Measurements from ENCODE around the gene NKAPL. TPM values are rescaled to one million over a fixed set of nuclear protein-coding genes. Genes with fewer than 3 reads are reported as not detected.

The NKAPL gene
- total and polyA plus RNA-seq, 12 donors: 0.37 to 3.4 (median 1.4) TPM; not detected in 1

GRCh38 chr6:28257042-28257441 lies 2.1 kb upstream of the NKAPL start:
- peaks cover 0 to 12% (median 0%) of the 10 kb centered on the region in 3 donors for H3K9me3 ChIP-seq (replicated peaks in 1 of 3)
- WGBS, 4 donors: 0% methylated on average over 1 of the region's 1 CpG; no CpG with 5 or more reads in 2 of the 4 donors
- H3K36me3 ChIP-seq (replicated peaks in 1 of 2): no peaks in the 10 kb centered on the region
- no peak overlapping the region for H3K4me3 ChIP-seq
- no peaks in the 10 kb centered on the region for H3K27me3 ChIP-seq
- no peak for DNase-seq
- intact Hi-C loops (cut with DNase I): loop anchor here in 1 of 2 donors (10.0 kb wide), 1 partner anchor 98 kb away; no protein-coding TSS in a partner anchor
- TF ChIP-seq, protein P1, sequence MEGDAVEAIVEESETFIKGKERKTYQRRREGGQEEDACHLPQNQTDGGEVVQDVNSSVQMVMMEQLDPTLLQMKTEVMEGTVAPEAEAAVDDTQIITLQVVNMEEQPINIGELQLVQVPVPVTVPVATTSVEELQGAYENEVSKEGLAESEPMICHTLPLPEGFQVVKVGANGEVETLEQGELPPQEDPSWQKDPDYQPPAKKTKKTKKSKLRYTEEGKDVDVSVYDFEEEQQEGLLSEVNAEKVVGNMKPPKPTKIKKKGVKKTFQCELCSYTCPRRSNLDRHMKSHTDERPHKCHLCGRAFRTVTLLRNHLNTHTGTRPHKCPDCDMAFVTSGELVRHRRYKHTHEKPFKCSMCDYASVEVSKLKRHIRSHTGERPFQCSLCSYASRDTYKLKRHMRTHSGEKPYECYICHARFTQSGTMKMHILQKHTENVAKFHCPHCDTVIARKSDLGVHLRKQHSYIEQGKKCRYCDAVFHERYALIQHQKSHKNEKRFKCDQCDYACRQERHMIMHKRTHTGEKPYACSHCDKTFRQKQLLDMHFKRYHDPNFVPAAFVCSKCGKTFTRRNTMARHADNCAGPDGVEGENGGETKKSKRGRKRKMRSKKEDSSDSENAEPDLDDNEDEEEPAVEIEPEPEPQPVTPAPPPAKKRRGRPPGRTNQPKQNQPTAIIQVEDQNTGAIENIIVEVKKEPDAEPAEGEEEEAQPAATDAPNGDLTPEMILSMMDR (IDR thresholded peaks at IDR 0.05): no peak
- no peak for TF ChIP-seq POLR2A (IDR thresholded peaks at IDR 0.05)
- H3K4me1 ChIP-seq (replicated peaks in 1 of 2): peaks cover 8 to 15% of the 10 kb centered on the region in 2 donors
- no peak overlapping the region for H3K27ac ChIP-seq

DNA sequence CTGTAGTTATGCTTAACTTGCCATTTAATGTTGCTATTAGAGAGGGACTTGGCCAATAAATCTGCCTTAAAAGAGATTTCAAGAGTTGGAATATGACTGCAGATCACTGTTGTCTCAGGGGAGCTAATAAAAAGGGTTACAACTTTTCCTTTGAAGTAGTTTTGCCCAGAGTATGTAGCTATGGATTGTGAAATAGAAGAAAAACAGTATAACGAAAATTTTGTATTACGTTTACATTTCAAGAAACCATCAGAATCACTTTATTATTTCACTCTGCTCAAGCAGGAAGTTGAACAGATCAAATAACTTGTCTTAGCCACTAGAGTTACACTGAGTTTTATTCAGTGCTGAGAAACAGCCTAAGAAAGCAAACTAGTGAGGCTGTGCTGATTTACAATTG lies 4.8 kb downstream of the NKAPL start:
- Histone ChIP-seq H3K36me3 (replicated peaks in 1 of 2) (no peaks in the 10 kb centered on the region), H3K4me3 (no peak overlapping the region), H3K27ac (no peak overlapping the region), H3K4me1 (replicated peaks in 1 of 2) (peaks cover 14 to 26% of the 10 kb centered on the region in 2 donors), H3K9me3 (replicated peaks in 1 of 3) (peaks cover 0 to 12% (median 0%) of the 10 kb centered on the region in 3 donors), H3K27me3 (no peaks in the 10 kb centered on the region)
- 50 to 60% (median 54%) methylated on average over 2 of the region's 2 CpGs for WGBS, 4 donors
- TF ChIP-seq, protein P1 (IDR thresholded peaks at IDR 0.05): no peak
- no peak for TF ChIP-seq POLR2A (IDR thresholded peaks at IDR 0.05)
- intact Hi-C loops (cut with DNase I): no loop called here
- DNase-seq: no peak

GRCh38 chr6:28264834-28265401 lies 5.8 kb downstream of the NKAPL start:
- peaks cover 0 to 9% (median 0%) of the 10 kb centered on the region in 3 donors for H3K9me3 ChIP-seq (replicated peaks in 1 of 3)
- H3K36me3 ChIP-seq (replicated peaks in 1 of 2): no peaks in the 10 kb centered on the region
- no peaks in the 10 kb centered on the region for H3K27me3 ChIP-seq
- WGBS, 4 donors: 25 to 37% (median 28%) methylated on average over 4 of the region's 4 CpGs
- no peak overlapping the region for H3K4me3 ChIP-seq
- H3K4me1 ChIP-seq (replicated peaks in 1 of 2): peaks cover 14 to 31% of the 10 kb centered on the region in 2 donors
- TF ChIP-seq POLR2A (IDR thresholded peaks at IDR 0.05): no peak
- TF ChIP-seq, protein P1 (IDR thresholded peaks at IDR 0.05): no peak
- no peak for DNase-seq
- H3K27ac ChIP-seq: no peak overlapping the region
- intact Hi-C loops (cut with DNase I): no loop called here

GRCh38 chr6:28266563-28266961 lies 7.5 kb downstream of the NKAPL start:
- intact Hi-C loops (cut with DNase I): no loop called here
- Histone ChIP-seq H3K36me3 (replicated peaks in 1 of 2) (no peaks in the 10 kb centered on the region), H3K27me3 (no peaks in the 10 kb centered on the region), H3K9me3 (replicated peaks in 1 of 3) (no peaks in the 10 kb centered on the region), H3K4me3 (peak overlapping the region in 2 of 4 donors; percentile 75 to 82), H3K4me1 (replicated peaks in 1 of 2) (peaks cover 14 to 32% of the 10 kb centered on the region in 2 donors), H3K27ac (peak overlapping the region in 4 of 5 donors; percentile 53 to 89 (median 82))
- TF ChIP-seq, protein P1 (IDR thresholded peaks at IDR 0.05): no peak
- TF ChIP-seq POLR2A (IDR thresholded peaks at IDR 0.05): no peak
- no peak for DNase-seq
- WGBS, 4 donors: 2 to 7% (median 5%) methylated on average over 5 of the region's 5 CpGs
